KOPT-K1 (cell line): ENCODE results near the gene PHF12.

ENCODE experiments used
- H3K27ac ChIP-seq: fragments of 200-600 bp; sonication (generic); 2 replicates; pipeline ENCODE4 v1.5.1; 2016; ENCODE audit warnings: antibody characterized with exemption, mild to moderate bottlenecking, low read depth, low read length; ENCODE audit not compliant: poor library complexity, severe bottlenecking
- H3K36me3 ChIP-seq: fragments of 200-600 bp; sonication (generic); 2 replicates; pipeline ENCODE4 v1.5.1; 2017; ENCODE audit warnings: antibody characterized with exemption, mild to moderate bottlenecking, low read length, moderate library complexity; ENCODE audit not compliant: insufficient read depth
- H3K9me3 ChIP-seq: fragments of 200-600 bp; sonication (generic); 2 replicates; pipeline ENCODE4 v1.5.1; 2017; ENCODE audit warnings: antibody characterized with exemption, low read length, mild to moderate bottlenecking; ENCODE audit not compliant: insufficient read depth, poor library complexity, severe bottlenecking

PHF12 gene

DNA sequence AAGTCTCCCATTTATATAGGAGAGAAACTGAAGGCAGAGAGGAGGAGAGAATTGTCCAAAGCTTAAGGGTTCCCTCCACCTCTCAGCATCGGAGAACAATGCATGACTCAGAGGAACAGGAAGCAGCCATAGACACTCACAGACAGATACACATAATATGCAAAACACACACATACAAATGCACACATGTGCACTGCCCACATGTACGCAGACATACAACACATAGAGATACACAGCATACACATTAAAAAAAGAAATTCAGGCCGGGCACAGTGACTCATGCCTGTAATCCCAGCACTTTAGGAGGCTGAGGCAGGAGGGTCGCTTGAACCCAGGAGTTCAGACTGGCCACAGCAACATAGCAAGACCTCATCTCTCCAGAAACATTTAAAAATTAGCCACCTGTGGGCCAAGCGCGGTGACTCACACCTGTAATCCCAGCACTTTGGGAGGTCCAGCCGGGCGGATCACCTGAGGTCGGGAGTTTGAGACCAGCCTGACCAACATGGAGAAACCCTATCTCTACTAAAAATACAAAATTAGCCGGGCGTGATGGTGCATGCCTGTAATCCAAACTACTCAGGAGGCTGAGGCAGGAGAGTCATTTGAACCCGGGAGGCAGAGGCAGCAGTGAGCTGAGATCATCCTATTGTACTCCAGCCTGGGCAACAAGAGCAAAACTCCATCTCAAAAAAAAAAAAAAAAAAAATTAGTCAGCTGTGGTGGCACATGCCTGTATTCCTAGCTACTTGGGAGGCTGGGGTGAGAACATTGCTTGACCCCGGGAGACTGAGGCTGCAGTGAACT, 85.2 kb downstream of the PHF12 start:
- Histone ChIP-seq H3K27ac (no peak overlapping the region), H3K9me3 (no peaks in the 10 kb centered on the region), H3K36me3 (peaks cover 6% of the 10 kb centered on the region; the same call in 1 of the 2 replicates)

DNA sequence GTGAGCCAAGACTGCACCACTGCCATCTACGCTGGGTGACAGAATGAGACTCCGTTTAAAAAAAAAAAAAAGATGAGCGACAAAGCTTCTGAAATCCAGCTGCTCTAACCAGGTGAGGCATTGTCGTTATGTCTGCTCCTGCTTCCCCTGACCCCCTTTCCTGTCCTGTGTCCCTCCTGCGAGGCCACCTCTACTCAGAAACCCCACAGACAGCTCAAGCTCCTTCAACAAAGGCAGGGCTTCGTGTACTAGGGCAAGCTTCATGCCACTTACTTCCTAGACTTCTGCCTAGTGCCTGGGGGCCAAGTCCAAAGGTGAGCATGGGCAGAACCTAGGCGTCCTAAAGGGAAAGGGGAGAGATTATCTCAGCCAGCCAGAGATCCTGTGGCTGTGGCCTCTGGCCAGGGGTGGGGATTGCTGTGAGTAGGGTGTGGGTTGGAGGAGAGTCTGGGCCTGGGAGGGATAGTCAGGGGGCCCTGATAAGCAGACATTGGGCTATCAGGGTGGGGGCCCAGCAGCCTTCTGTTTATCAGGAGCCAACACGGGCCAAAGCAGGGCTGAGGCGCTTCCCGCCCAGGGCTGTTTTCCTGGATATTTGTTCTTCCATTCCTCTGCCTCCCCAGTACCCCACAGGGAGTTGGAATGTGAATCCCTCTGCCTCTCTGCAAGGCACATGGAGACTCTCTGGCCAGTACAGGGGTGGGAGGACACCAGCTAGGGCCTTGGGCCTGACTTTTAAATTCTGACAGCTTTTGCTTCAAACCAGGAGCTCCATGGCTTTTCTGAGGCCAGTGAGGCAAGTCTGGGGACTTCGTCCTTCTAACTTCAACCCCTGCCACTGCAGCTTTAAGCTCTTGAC, 86.1 kb downstream of the PHF12 start:
- H3K9me3 ChIP-seq = no peaks in the 10 kb centered on the region
- no peak overlapping the region for H3K27ac ChIP-seq
- H3K36me3 ChIP-seq = peaks cover 14% of the 10 kb centered on the region

- peaks cover 25% of the 10 kb centered on the region for H3K36me3 ChIP-seq
- H3K27ac ChIP-seq = no peak overlapping the region
- H3K9me3 ChIP-seq = no peaks in the 10 kb centered on the region
Measured at GRCh38 chr17:28863953-28864352, 87.4 kb downstream of the PHF12 start.

GRCh38 chr17:28862561-28862960, 88.8 kb downstream of the PHF12 start:
- H3K36me3 ChIP-seq = peaks cover 39% of the 10 kb centered on the region
- H3K9me3 ChIP-seq = no peaks in the 10 kb centered on the region
- no peak overlapping the region for H3K27ac ChIP-seq

- no peaks in the 10 kb centered on the region for H3K9me3 ChIP-seq
- H3K27ac ChIP-seq = no peak overlapping the region
- peaks cover 48% of the 10 kb centered on the region for H3K36me3 ChIP-seq
Measured at GRCh38 chr17:28861393-28862203, 89.7 kb downstream of the PHF12 start.

DNA sequence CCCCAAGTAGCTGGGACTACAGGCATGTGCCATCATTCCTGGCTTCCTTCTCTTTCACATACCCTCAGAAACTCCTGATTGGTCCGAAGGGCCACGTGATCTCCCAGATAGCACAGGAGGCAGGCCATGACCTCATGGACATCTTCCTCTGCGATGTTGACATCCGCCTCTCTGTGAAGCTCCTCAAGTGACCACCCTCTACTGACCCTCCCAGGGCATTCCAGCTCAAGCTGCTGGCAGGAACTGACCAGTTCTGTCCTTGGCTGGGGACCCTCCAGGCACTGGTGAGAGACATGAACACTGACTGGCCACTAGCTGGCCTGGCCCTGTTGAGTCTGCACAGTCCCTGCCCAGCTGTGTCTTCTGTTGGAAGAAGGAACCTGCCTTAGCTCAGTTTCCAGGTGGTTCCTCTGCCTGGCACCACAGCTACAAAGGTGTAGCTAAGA, 90.9 kb downstream of the PHF12 start:
- H3K27ac ChIP-seq = no peak overlapping the region
- peaks cover 54% of the 10 kb centered on the region for H3K36me3 ChIP-seq
- H3K9me3 ChIP-seq = no peaks in the 10 kb centered on the region

GRCh38 chr17:28858801-28859355, 92.4 kb downstream of the PHF12 start:
- no peaks in the 10 kb centered on the region for H3K9me3 ChIP-seq
- peaks cover 54% of the 10 kb centered on the region for H3K36me3 ChIP-seq
- no peak overlapping the region for H3K27ac ChIP-seq

DNA sequence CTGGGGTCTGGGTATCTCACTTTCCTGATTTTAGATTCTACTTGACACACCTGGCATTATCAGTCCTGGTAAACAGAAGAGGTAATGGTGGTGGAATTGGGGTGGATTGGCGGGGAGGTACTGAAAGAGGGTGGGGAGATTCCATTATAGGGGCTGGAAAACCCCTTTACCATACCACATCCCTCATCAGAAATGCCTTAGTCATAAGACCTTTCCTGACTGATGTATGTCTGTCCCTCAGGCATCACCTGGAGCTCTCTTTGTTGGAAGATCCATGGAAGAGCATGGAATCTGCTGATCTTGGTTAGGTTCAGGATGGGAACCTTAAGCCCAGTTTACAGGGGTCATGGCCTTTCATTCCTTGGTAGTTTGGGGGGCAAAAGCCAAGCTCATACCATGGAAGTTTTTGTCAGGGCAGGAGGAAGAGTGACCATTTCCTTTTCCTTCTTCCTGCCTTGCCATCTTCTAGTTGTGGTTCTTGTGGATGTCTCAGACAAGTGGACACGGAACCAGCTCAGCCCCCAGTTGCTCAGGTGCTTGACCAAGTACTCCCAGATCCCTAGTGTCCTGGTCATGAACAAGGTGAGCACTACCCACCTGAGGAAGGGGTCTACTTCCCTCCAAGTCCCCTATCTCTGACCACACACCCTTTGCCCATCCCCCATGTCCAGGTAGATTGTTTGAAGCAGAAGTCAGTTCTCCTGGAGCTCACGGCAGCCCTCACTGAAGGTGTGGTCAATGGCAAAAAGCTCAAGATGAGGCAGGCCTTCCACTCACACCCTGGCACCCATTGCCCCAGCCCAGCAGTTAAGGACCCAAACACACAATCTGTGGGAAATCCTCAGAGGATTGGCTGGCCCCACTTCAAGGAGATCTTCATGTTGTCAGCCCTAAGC, 93.2 kb downstream of the PHF12 start:
- no peak overlapping the region for H3K27ac ChIP-seq
- H3K36me3 ChIP-seq = peaks cover 54% of the 10 kb centered on the region

DNA sequence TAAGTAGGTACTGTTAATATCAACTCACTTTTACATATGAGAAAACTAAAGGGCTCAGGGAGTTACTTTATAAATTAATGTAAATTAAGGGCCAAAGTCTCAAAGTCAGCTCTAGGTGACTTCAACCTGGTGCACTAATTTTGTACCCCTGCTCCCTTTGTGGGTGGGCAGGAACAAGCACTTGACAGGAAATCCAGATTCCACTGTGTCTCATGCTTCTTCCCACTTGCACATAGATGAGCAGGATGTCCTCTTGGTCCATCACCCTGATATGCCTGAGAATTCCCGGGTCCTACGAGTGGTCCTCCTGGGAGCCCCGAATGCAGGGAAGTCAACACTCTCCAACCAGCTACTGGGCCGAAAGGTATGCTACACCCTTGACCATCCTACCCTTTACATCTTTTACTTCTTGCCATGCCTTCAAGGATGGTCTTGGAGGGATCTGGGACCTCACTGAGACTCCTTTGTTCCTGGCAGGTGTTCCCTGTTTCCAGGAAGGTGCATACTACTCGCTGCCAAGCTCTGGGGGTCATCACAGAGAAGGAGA, 95.2 kb downstream of the PHF12 start:
- H3K27ac ChIP-seq = peak overlapping the region; percentile 72
- peaks cover 47% of the 10 kb centered on the region for H3K36me3 ChIP-seq

More for the DNA sequence above, 93.2 kb downstream of the PHF12 start:
- no peaks in the 10 kb centered on the region for H3K9me3 ChIP-seq

GRCh38 chr17:28855336-28855679, 96.0 kb downstream of the PHF12 start:
- H3K36me3 ChIP-seq = peaks cover 41% of the 10 kb centered on the region
- peak overlapping the region; percentile 72 for H3K27ac ChIP-seq
- H3K9me3 ChIP-seq = no peaks in the 10 kb centered on the region

More for the DNA sequence above, 95.2 kb downstream of the PHF12 start:
- H3K9me3 ChIP-seq = no peaks in the 10 kb centered on the region
